Fibroblast of peridontal ligament (primary cell): ENCODE results near the gene RRAD.
A peak's percentile ranks its signal among the peaks of the same experiment; 100 is the strongest.

Experiments used
- DNase-seq: peaks from one replicate; pipeline ENCODE4 v3.0.0-alpha.2; 2010; ENCODE audit errors: extremely low read depth

RRAD gene

DNA sequence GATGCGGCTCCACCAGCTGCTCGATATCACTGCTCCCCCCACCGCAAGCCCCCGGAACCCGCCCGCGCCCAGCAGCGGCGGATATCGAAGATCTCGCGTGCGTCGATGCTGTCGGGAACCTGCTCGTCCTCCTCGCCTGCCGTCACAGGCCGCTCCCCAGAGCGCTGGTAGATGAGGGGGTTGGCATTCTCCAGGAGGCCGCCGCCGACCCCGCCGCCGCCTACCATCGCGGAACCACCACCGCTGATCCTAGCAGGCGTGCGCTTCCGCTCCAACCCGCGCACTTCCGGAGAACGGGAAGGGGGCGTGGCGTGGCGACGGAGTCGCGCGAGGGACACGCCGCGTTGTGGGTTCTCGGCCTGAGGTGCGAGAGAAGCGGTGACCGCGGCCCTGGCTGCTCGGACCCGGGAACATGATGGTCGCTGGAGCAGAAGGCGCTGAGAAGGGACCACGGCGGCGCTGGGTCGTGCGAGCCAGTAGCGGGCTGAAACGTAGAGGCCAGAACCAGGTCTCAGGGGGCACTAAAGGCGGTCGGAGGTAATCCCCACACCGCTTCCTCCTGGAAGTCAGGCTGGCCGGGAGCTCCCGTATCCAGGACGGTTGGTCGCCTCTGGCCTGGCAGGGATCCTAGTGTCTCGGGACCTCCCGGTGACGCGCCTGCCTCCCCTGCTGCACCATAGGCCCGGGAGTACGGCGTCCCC is 9.0 kb upstream of the RRAD start, which contains the start of gene CIAO2B:
Gene CIAO2B, minus strand, starts transcription at position 265 of the 701 bp plus-strand sequence. Its CDS starts 38 bp downstream, at position 227.
- peak; percentile 75 for DNase-seq

DNA sequence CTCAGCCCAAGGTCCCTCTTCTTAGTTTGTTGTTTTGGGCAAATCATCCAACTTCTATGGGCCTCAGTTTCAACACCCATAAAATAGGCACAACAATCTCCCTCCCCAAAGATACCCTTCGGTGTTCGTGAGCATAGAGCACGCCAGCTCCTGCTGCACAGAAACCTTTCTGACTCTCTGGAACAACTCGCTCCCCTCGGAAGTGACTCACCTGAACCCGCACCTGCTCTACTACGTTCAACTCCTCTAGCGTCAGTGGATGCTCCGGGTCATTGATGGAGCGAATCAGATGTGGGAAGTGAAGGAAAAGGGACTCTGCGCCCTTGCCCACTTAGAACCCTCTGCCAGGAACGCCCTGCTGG is 8.4 kb upstream of the RRAD start:
- DNase-seq = no peak

- no peak for DNase-seq
Measured at GRCh38 chr16:66932076-66932475, 6.7 kb upstream of the RRAD start.

DNA sequence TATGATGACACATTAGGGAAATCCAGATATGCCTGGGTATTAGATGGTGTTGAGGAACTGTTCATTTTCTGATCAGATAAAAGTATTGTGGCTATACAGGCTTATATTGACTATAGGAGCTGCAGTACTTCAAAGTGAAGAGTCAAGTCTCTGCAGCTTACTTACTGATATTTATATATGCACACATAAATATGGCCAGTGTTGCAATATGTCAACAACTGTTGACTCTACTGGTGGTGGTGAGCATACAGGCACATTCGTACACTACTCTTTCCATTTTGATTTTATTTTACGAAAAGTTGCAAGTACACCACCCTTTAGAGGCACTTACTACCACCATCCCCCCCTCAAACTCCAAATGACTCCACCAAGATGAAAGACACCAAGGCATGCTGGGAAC is 6.3 kb upstream of the RRAD start:
- no peak for DNase-seq

DNA sequence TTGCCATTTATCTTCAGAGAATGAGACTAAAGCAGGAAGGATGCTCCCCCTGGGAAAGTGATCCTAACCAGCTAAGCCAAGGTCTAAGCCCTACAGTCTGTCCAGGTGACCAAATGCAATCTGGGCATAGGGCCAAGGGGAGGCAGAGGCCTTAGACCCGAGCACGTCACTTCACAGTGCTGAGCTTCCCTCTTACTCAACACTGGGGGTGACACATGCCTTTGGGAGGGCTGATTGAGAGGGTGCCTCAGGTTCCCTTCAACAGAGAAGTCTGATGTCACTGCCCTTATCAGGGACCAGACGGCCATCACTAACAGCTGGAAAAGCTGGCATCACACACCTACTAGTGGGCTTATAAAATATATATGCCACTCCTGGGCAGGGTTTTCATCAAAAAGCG is 4.9 kb upstream of the RRAD start:
- no peak for DNase-seq

GRCh38 chr16:66928702-66929388 is 3.5 kb upstream of the RRAD start:
- peak; percentile 36 for DNase-seq

DNA sequence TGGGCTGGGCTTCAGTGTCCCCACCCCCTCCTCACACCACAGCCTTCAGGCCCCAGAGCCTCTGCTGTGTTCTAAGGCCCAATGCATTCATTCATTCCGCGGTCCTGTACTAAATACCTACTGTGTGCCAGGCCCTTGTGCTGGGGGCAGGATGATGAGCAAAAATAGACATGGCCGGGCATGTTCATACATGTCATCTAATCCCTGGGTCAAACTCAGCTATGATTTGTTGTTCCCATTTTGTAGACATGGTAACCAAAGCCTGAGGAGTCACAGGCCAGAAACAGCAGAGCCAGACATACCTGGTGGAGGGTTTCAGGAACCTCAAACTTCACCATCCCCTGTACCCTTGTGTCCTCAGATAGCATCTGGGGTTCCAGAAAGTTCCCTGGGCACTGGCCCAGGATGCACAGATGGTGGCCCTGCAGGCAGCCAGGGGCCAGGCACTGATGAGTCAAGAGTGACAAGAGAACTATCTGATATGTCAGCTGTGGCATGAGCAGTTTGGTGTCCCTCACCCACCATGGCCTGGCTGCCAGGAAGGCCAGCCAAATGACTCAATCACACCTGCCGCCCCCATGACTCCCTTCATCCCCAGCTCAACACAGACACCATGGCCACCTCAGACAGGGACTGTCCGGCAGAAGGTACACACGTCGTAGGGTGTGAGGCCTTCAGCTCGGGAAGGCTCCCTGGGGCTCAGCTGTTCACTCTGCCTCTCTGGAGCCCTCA is 2.7 kb upstream of the RRAD start:
- DNase-seq = peak; percentile 15

GRCh38 chr16:66926961-66927436 is 1.7 kb upstream of the RRAD start:
- peak; percentile 86 for DNase-seq

- peak; percentile 22 for DNase-seq
Measured at GRCh38 chr16:66926171-66926947, 1.0 kb upstream of the RRAD start.

DNA sequence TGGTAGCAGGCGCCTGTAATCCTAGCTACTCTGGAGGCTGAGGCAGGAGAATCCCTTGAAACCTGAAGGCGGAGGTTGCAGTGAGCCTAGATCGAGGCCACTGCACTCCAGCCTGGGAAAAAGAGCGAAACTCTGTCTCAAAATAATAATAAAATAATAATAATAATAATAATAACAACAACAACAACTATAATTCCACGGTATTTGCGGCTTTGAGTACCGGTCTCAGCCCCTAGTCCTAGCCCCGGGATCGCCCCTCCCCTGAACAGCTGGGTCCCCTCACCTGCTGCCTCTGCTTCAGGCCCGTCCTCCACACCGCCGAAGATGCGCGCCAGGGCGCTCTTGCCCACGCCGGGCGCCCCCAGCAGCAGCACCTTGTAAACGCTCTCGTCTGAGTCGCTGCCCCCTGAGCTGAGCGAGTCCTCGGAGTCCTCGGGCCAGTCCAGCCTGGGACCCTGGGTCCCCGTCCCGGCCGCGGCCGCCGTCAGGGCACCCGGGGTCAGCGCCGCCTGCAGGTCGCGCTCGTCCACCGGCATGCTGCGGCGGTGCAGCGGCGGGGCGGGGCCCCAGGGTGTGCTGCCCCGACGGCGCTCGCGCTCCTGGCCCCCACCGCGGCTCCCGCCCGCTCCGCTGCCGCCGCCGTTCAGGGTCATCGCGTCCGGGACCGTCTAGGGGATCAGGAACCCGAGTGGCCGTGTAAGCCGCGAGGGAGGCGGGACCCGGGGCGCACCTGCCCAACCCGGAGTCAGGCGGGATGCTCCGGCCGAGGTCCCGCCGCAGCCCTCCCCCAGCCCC is 611 bp downstream of the RRAD start:
- DNase-seq = no peak

DNA sequence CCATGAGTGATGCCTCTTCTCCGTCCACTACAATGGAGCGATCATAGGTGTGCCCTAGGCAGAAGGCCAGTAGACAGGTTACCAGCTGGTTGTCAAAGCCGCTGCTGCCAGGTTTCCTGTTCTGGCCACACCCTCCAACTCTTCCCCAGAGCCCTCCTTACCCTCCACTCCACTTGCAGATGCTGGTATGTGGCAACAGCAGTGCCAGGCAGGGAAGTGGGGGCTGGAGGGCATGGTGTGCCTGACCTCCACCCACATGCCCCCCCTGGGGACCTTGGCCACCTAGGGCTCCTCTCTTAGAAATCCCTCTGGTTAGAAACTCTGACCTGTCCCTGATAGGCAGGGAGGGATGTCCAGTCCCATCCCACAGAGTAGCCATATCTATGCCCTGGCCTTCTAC is 1.5 kb downstream of the RRAD start:
- no peak for DNase-seq

DNA sequence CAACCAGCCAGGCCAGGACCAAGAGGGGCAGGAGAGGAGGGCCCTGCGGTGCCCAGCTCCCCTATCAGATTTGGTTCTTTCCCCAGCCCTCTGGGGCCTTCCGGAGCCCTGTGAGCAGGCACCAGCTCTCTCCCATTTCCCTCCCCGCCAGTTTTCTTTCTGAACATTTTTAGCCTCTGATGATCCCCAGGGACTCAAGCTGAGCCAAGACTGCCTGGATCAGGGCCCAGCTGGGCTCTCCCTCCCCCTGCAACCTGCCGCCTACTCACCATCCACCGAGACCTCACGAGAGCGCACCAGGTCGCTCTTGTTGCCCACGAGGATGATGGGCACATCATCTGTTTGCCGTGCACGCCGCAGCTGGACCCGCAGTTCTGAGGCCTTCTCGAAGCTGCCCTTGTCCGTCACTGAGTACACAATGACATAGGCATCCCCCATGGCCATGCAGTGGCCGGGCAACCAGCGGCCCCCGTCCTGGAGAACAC is 2.0 kb downstream of the RRAD start:
- DNase-seq = peak; percentile 55

GRCh38 chr16:66921729-66922450 is 3.4 kb downstream of the RRAD start:
- DNase-seq = no peak

DNA sequence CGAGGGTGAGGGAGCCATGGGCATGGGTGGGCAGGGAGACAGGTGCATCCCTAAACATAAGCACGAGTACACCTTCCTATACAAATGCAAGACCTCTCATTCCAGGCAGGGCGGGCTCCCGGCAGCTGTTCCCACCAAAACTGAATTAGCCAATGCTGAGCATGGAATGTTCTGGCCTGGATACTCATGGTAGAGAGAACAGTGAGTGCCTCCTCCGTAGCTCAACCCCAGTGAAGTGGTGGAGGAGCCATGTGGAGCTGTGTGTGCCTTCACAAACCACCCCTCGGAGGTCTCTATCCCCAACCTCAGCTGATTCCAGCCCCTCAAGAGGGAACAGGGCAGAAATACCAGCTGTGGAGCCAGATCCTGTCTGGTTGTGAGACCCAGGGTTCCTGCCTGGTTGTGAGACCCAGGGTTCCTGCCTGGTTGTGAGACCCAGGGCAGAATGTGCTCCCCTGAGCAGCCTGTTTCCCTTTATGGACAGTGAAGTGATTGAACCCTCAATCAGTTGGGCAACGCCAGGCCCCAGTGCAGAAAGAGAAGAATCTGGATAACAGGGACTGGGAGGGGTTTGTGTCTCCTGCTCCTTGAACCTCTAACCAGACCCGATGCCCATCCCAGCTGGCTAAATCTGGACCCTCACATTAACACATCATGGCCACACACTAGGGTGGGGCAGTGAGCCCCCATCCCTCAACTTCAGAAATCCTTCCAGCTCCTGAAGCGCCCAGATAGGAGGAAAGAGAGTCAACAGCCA is 4.2 kb downstream of the RRAD start:
- no peak for DNase-seq

GRCh38 chr16:66920299-66920590 is 5.1 kb downstream of the RRAD start:
- DNase-seq = no peak

DNA sequence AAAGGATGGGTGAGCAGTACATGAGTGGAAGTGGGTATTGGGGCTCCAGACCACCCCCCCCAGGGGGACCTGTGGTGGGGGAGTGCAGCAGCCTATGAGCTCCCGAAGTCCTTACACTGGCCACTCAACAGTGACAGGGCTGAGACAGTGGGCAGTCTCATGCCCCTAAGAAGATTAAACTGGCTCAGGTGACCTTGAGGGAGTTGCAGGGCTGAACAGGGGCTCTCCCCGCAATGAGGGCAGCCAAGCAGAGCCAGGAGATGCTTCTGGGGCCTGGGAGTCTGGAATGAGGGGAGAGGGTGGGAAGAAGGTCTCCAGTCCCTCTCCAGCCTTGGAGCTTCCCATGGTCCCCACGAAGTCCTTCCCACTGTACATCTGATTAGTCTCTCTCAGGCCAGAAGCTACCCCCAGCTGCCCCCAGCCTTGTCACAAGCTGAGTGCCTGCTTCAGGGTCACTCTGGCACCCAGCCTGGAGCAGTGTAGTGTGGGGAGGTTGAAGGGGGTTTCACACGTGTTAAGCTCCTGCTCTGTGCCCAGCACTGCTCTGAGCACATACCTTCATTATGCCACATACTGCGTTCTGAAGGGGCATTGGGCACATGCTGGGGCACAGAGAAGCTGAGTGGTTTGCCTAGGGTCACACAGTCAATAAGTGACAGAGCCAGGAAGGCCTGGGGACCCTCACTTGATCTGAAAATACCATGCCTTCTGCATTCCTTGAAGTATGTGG is 5.6 kb downstream of the RRAD start:
- DNase-seq = no peak

GRCh38 chr16:66918803-66919568 is 6.3 kb downstream of the RRAD start, which contains the start of gene CDH16:
TSS of gene CDH16 (minus strand) at chr16:66918885. CDS start at chr16:66918065, 820 bp downstream.
- no peak for DNase-seq

- DNase-seq = no peak
Measured at GRCh38 chr16:66918355-66918754, 7.0 kb downstream of the RRAD start.
